Keratinocyte (primary cell): Measurements from ENCODE around the gene GRSF1. TPM values are rescaled to one million over a fixed set of nuclear protein-coding genes. Genes with fewer than 3 reads are reported as not detected.

Source experiments
- DNase-seq: peaks from one replicate; pipeline ENCODE4 v3.0.0-alpha.2; 2011; ENCODE audit warnings: low read depth, missing footprints, low spot score
- FAIRE-seq: peaks from 2 replicates; lab custom pipeline; 2011; peaks lifted over from hg19 to GRCh38; lab: Jason Lieb, UNC
- H2AFZ ChIP-seq: 2 replicates; pipeline ENCODE4 v1.6.0; 2012; ENCODE audit warnings: low read length, control low read depth, inconsistent platforms; ENCODE audit not compliant: control insufficient read depth
- H3K27ac ChIP-seq: 2 replicates; pipeline ENCODE4 v1.5.1; 2011; ENCODE audit warnings: low read length; ENCODE audit not compliant: control insufficient read depth, insufficient read depth
- H3K27me3 ChIP-seq: 3 replicates; pipeline ENCODE4 v1.6.0; 2011; ENCODE audit warnings: low read length; ENCODE audit not compliant: control insufficient read depth, insufficient read depth; ENCODE audit errors: extremely low read depth
- H3K36me3 ChIP-seq, 2 experiments: 2 replicates in 1 of 2; 3 replicates in 1 of 2; pipeline ENCODE4 v1.5.1; 2011; ENCODE audit warnings: low read length in 2 of 2, mild to moderate bottlenecking in 1 of 2; ENCODE audit not compliant: control insufficient read depth in 2 of 2, insufficient read depth in 2 of 2; ENCODE audit errors: extremely low read depth in 1 of 2
- H3K4me1 ChIP-seq: 3 replicates; pipeline ENCODE4 v1.5.1; 2011; ENCODE audit warnings: low read length; ENCODE audit not compliant: control insufficient read depth, insufficient read depth; ENCODE audit errors: extremely low read depth
- H3K4me2 ChIP-seq: 3 replicates; pipeline ENCODE4 v1.6.0; 2011; ENCODE audit warnings: low read depth, low read length; ENCODE audit not compliant: control insufficient read depth, insufficient read depth; ENCODE audit errors: extremely low read depth
- H3K4me3 ChIP-seq, 3 experiments: fragments of 200-600 bp in 1 of 3; sonication (generic) in 1 of 3; 2 replicates in 2 of 3; 3 replicates in 1 of 3; pipeline ENCODE4 v1.5.1; 2011 to 2016; ENCODE audit warnings: low read length in 3 of 3, mild to moderate bottlenecking in 3 of 3, control low read depth in 2 of 3, inconsistent platforms in 1 of 3, low read depth in 1 of 3, mixed read lengths in 1 of 3, mixed run types in 1 of 3, moderate library complexity in 1 of 3; ENCODE audit not compliant: control insufficient read depth in 2 of 3, insufficient read depth in 2 of 3; ENCODE audit errors: extremely low read depth in 1 of 3
- H3K79me2 ChIP-seq: 2 replicates; pipeline ENCODE4 v1.6.0; 2012; ENCODE audit warnings: low read length; ENCODE audit not compliant: control insufficient read depth, insufficient read depth
- H3K9ac ChIP-seq: 3 replicates; pipeline ENCODE4 v1.6.0; 2011; ENCODE audit warnings: low read length; ENCODE audit not compliant: control insufficient read depth, insufficient read depth; ENCODE audit errors: extremely low read depth
- H3K9me1 ChIP-seq: 3 replicates; pipeline ENCODE4 v1.6.0; 2011; ENCODE audit warnings: low read length; ENCODE audit not compliant: control insufficient read depth, insufficient read depth; ENCODE audit errors: extremely low read depth
- H3K9me3 ChIP-seq: 2 replicates; pipeline ENCODE4 v1.5.1; 2012; ENCODE audit warnings: low read depth, low read length; ENCODE audit not compliant: control insufficient read depth
- H4K20me1 ChIP-seq: 3 replicates; pipeline ENCODE4 v1.6.0; 2011; ENCODE audit warnings: low read length; ENCODE audit not compliant: control insufficient read depth, insufficient read depth; ENCODE audit errors: extremely low read depth
- CTCF ChIP-seq, 3 experiments: IDR thresholded peaks in 1 of 3; conservative IDR thresholded peaks in 1 of 3; optimal IDR thresholded peaks in 1 of 3; 2 replicates in 2 of 3; 3 replicates in 1 of 3; pipeline versions ENCODE3 to v1.5.1; 2011; ENCODE audit warnings: low read length in 3 of 3, mild to moderate bottlenecking in 3 of 3, moderate library complexity in 2 of 3, control low read depth in 1 of 3, inconsistent platforms in 1 of 3; ENCODE audit not compliant: insufficient read depth in 2 of 3; ENCODE audit errors: extremely low read depth in 1 of 3
- EZH2 ChIP-seq: IDR thresholded peaks from one replicate; pipeline ENCODE4 v1.6.1; 2012; ENCODE audit warnings: inconsistent platforms, mild to moderate bottlenecking, low read length, moderate library complexity
- dilution Hi-C: fragments of 300-500 bp; cut with MboI; formaldehyde crosslinking; loops from one replicate; pipeline ENCODE4 v1.7.0; 2020; ENCODE audit warnings: low sequenced_read_pairs; ENCODE audit not compliant: extremely low pct_ligation_motif_present
- polyA plus RNA-seq, 5 experiments: library from polyadenylated mRNA; depleted of rRNA in 3 of 5; stranded (reverse) in 3 of 5; stranded (forward) in 1 of 5; unstranded in 1 of 5; fragments of >200 nt; gene quantifications; 1 replicate in 1 of 5; 2 replicates in 3 of 5; 3 replicates in 1 of 5; pipeline versions ENCODE4 v1.2.1 to v1.2.3, GENCODE V29; 2011 to 2012; ENCODE audit warnings: missing spikeins in 2 of 5, low read depth in 1 of 5, low replicate concordance in 1 of 5

Gene GRSF1
- polyA plus RNA-seq, 1 donor (not counting 4 experiments of a cell fraction or from before 2014, with no cell fraction given), result 121 TPM

- Histone ChIP-seq H3K4me2 (no peak overlapping the region), H3K36me3 (peaks cover 19 to 27% of the 10 kb centered on the region in 2 experiments), H3K27ac (no peak overlapping the region), H3K4me1 (no peaks in the 10 kb centered on the region), H3K27me3 (no peaks in the 10 kb centered on the region), H3K79me2 (peaks cover 46% of the 10 kb centered on the region), H2AFZ (no peak overlapping the region), H3K9me1 (no peaks in the 10 kb centered on the region), H4K20me1 (peaks cover 4% of the 10 kb centered on the region), H3K4me3 (no peak overlapping the region), H3K9ac (no peak overlapping the region), H3K9me3 (no peaks in the 10 kb centered on the region)
- no peak for DNase-seq
- TF ChIP-seq CTCF (optimal IDR thresholded peaks at IDR 0.05 in 1 of 3, IDR thresholded peaks at IDR 0.05 in 1 of 3, conservative IDR thresholded peaks at IDR 0.05 in 1 of 3; ENCODE audit: extremely low read depth in 1 of 3, insufficient read depth in 2 of 3, low read length in 3 of 3), result no peak
- TF ChIP-seq EZH2, result no peak
- FAIRE-seq, result no peak
- dilution Hi-C loops, result no loop called here
Measured at GRCh38 chr4:70831293-70831692, 8.4 kb downstream of the GRSF1 start.

- no peak overlapping the region for H3K9ac ChIP-seq
- no peaks in the 10 kb centered on the region for H3K9me3 ChIP-seq
- H3K27ac ChIP-seq, result no peak overlapping the region
- DNase-seq, result no peak
- no peak for TF ChIP-seq CTCF (optimal IDR thresholded peaks at IDR 0.05 in 1 of 3, IDR thresholded peaks at IDR 0.05 in 1 of 3, conservative IDR thresholded peaks at IDR 0.05 in 1 of 3; ENCODE audit: extremely low read depth in 1 of 3, insufficient read depth in 2 of 3, low read length in 3 of 3)
- no peak for TF ChIP-seq EZH2
- H3K4me3 ChIP-seq, result no peak overlapping the region
- dilution Hi-C loops, result no loop called here
- no peaks in the 10 kb centered on the region for H3K4me1 ChIP-seq
- FAIRE-seq, result no peak
- H3K27me3 ChIP-seq, result no peaks in the 10 kb centered on the region
- peaks cover 25% of the 10 kb centered on the region in 2 experiments for H3K36me3 ChIP-seq
- H3K79me2 ChIP-seq, result peaks cover 36% of the 10 kb centered on the region
- H3K4me2 ChIP-seq, result no peak overlapping the region
- no peak overlapping the region for H2AFZ ChIP-seq
- H3K9me1 ChIP-seq, result no peaks in the 10 kb centered on the region
- H4K20me1 ChIP-seq, result no peaks in the 10 kb centered on the region
Measured at GRCh38 chr4:70830054-70830453, 9.6 kb downstream of the GRSF1 start.
